ENCODE measurements around the gene DDR2. TPM values are rescaled to one million over a fixed set of nuclear protein-coding genes. Genes with fewer than 3 reads are reported as not detected.

Gene DDR2
- total RNA-seq, 4 donors from 2014 or later: 165 to 241 (median 199) TPM

GRCh38 chr1:162670928-162671663 lies 38.8 kb downstream of the DDR2 start:
- peak overlapping the region; percentile 65 to 79 (median 76) for H3K27ac ChIP-seq
- no peaks in the 10 kb centered on the region for H3K9me3 ChIP-seq
- no peak overlapping the region for H3K4me3 ChIP-seq
- ATAC-seq: peak; percentile 84
- H3K27me3 ChIP-seq: no peaks in the 10 kb centered on the region
- 58 to 60% methylated on average over 1 to 7 of the region's 8 CpGs for WGBS, 2 donors (ENCODE audit: low coverage in 1 of 2)
- no peaks in the 10 kb centered on the region for H3K36me3 ChIP-seq
- H3K4me1 ChIP-seq: peaks cover 18 to 81% (median 22%) of the 10 kb centered on the region in 3 donors
- TF ChIP-seq EP300 (IDR thresholded peaks at IDR 0.05) (no peak), POLR2AphosphoS5 (IDR thresholded peaks at IDR 0.05) (peak; percentile 99)

- no peaks in the 10 kb centered on the region for H3K36me3 ChIP-seq
- H3K27me3 ChIP-seq: no peaks in the 10 kb centered on the region
- H3K9me3 ChIP-seq: no peaks in the 10 kb centered on the region
- no peak overlapping the region for H3K4me3 ChIP-seq
- WGBS, 2 donors (ENCODE audit: low coverage in 1 of 2): 54 to 70% methylated on average over 4 to 5 of the region's 5 CpGs
- H3K4me1 ChIP-seq: peaks cover 22 to 82% (median 30%) of the 10 kb centered on the region in 3 donors
- ATAC-seq: no peak
- no peak for TF ChIP-seq EP300 (IDR thresholded peaks at IDR 0.05)
- TF ChIP-seq CTCF (IDR thresholded peaks at IDR 0.05): no peak
- TF ChIP-seq POLR2AphosphoS5 (IDR thresholded peaks at IDR 0.05): no peak
- no peak for TF ChIP-seq POLR2A (IDR thresholded peaks at IDR 0.05)
- peak overlapping the region; percentile 65 to 79 (median 76) for H3K27ac ChIP-seq
These were observed 39.6 kb downstream of the DDR2 start for GRCh38 chr1:162671664-162672410.

- Histone ChIP-seq H3K36me3 (no peaks in the 10 kb centered on the region), H3K4me3 (no peak overlapping the region), H3K27me3 (no peaks in the 10 kb centered on the region), H3K4me1 (peaks cover 25 to 82% (median 36%) of the 10 kb centered on the region in 3 donors), H3K27ac (peak overlapping the region; percentile 65 to 79 (median 76)), H3K9me3 (no peaks in the 10 kb centered on the region)
- no peak for ATAC-seq
- 36 to 50% methylated on average over 3 of the region's 3 CpGs for WGBS, 2 donors (ENCODE audit: low coverage in 1 of 2)
- no peak for TF ChIP-seq POLR2A (IDR thresholded peaks at IDR 0.05)
- no peak for TF ChIP-seq EP300 (IDR thresholded peaks at IDR 0.05)
- TF ChIP-seq POLR2AphosphoS5 (IDR thresholded peaks at IDR 0.05): peak; percentile 66
These were observed 40.5 kb downstream of the DDR2 start for GRCh38 chr1:162672622-162673260.

GRCh38 chr1:162674034-162674608 lies 41.9 kb downstream of the DDR2 start:
- ATAC-seq: no peak
- peak overlapping the region; percentile 65 to 79 (median 76) for H3K27ac ChIP-seq
- no peaks in the 10 kb centered on the region for H3K36me3 ChIP-seq
- no peak overlapping the region for H3K4me3 ChIP-seq
- H3K27me3 ChIP-seq: no peaks in the 10 kb centered on the region
- no peaks in the 10 kb centered on the region for H3K9me3 ChIP-seq
- 78 to 86% methylated on average over 1 to 2 of the region's 2 CpGs for WGBS, 2 donors (ENCODE audit: low coverage in 1 of 2)
- H3K4me1 ChIP-seq: peaks cover 30 to 92% (median 45%) of the 10 kb centered on the region in 3 donors
- TF ChIP-seq EP300 (IDR thresholded peaks at IDR 0.05) (no peak), CTCF (IDR thresholded peaks at IDR 0.05) (no peak), POLR2A (IDR thresholded peaks at IDR 0.05) (no peak), POLR2AphosphoS5 (IDR thresholded peaks at IDR 0.05) (no peak)

GRCh38 chr1:162676087-162676486 lies 43.8 kb downstream of the DDR2 start:
- peak; percentile 55 for ATAC-seq
- no peak overlapping the region for H3K4me3 ChIP-seq
- H3K9me3 ChIP-seq: no peaks in the 10 kb centered on the region
- peak overlapping the region; percentile 75 to 81 (median 77) for H3K27ac ChIP-seq
- peaks cover 29 to 87% (median 45%) of the 10 kb centered on the region in 3 donors for H3K4me1 ChIP-seq
- H3K36me3 ChIP-seq: no peaks in the 10 kb centered on the region
- H3K27me3 ChIP-seq: no peaks in the 10 kb centered on the region
- WGBS, 2 donors (ENCODE audit: low coverage in 1 of 2): 11 to 14% methylated on average over 2 of the region's 2 CpGs
- TF ChIP-seq EP300 (IDR thresholded peaks at IDR 0.05): no peak
- peak; percentile 72 for TF ChIP-seq POLR2AphosphoS5 (IDR thresholded peaks at IDR 0.05)
- no peak for TF ChIP-seq CTCF (IDR thresholded peaks at IDR 0.05)
- TF ChIP-seq POLR2A (IDR thresholded peaks at IDR 0.05): no peak
